Cortex of kidney (tissue), 1 donor: ENCODE results near the gene DGUOK.
"Not testable (repeated sequence)": the region's sequence is repeated elsewhere in the genome, so short reads cannot be mapped to it uniquely, and the experiment has no call there.

Experiments used
- DNase-seq: peaks from one replicate; lab custom pipeline; 2025; lab: John Stamatoyannopoulos, UW

Gene DGUOK

GRCh38 chr2:73926493-73927327, at the start of gene DGUOK:
Gene DGUOK (plus strand): TSS chr2:73926880. CDS start chr2:73926911, 31 bp downstream.
- DNase-seq: peak; percentile 53

GRCh38 chr2:73877071-73877802, 49.4 kb upstream of the DGUOK start:
- DNase-seq: no peak

GRCh38 chr2:73877984-73878383, 48.7 kb upstream of the DGUOK start:
- DNase-seq: not testable (repeated sequence)

DNA sequence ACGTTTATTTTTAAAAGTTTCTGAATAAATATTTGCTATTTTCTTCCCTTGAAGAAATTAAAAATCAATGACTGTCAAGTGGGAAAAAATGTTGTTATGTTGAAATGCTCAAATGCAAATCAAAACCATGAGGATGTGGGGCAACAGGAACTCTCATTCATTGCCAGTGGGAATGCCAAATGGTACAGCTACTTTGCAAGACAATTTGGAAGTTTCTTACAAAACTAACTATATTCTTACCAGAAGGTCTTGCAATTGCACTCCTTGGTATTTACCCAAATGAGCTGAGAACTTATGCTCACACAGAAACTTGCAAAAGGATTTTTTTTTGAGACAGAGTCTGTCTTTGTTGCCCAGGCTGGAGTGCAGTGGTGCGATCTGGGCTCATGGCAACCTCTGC, 41.3 kb upstream of the DGUOK start:
- DNase-seq: no peak

GRCh38 chr2:73886357-73886756, 40.3 kb upstream of the DGUOK start:
- DNase-seq: no peak

DNA sequence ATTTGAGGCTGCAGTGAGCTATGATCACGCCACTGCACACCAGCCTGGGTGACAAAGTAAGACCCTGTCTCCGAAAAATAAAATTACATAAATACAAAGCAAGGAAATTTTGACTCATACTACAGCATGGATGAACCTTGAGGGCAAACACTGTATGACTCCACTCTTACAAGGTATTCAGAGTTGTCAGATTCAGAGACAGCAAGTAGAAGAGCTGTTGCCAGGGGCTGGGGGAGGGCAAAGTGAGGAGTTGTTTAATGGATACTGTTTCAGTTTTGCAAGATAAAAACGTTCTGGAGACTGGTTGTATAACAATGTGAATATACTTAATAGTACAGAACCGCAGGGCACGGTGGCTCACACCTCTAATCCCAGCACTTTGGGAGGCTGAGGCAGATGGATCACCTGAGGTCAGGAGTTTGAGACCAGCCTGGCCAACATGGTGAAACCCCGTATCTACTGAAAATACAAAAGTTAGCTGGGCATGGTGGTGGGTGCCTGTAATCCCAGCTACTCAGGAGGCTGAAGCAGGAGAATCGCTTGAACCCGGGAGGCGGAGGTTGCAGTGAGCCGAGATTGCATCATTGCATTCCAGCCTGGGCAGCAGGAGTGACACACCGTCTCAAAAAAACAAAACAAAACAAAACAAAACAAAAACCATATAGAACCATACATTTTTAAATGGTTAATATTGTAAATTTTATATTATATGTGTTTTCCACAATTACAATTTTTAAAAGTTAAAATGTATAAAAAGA, 38.9 kb upstream of the DGUOK start:
- DNase-seq: not testable (repeated sequence)

- DNase-seq: no peak
Observed at GRCh38 chr2:73888388-73888787, 38.3 kb upstream of the DGUOK start.

GRCh38 chr2:73889206-73889605, 37.5 kb upstream of the DGUOK start:
- no peak for DNase-seq

DNA sequence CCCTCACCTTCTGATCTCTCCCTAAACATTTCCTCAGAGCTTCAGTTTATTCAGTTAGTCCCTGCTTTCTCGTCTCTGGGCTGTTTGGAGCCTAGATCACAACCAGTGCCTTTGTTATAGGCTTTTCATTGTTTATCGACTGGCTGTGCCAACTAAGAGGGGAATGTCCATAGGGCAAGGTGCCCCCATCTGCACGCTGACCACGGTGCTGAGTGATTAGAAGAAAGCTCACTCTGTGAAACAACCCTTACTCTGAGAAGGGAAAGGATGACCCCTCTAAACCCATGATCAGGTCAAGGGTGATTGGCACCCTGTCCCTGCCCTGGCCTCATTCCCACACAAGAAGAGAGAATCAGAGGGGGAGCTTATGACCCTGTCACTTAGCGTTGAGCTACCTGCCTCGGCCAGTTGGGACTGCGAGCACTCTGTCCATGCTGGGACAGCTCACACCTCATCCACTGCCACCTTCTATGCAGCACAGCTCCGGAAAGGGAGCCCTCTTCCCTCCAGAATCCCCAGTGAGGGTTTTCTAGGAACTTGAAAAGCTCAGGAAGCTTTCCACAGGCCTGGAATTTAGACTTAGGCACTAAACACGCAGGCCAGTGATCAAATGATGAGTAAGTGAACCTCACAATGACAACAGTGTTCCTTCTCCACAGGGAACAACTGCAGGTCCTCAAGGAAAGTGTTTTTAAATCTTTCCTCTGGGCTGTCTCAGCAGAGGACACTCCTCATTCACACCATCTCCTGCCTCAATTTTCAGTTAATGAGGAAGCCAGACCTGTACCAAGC, 36.2 kb upstream of the DGUOK start:
- no peak for DNase-seq

GRCh38 chr2:73891276-73891901, 35.3 kb upstream of the DGUOK start:
- no peak for DNase-seq

DNA sequence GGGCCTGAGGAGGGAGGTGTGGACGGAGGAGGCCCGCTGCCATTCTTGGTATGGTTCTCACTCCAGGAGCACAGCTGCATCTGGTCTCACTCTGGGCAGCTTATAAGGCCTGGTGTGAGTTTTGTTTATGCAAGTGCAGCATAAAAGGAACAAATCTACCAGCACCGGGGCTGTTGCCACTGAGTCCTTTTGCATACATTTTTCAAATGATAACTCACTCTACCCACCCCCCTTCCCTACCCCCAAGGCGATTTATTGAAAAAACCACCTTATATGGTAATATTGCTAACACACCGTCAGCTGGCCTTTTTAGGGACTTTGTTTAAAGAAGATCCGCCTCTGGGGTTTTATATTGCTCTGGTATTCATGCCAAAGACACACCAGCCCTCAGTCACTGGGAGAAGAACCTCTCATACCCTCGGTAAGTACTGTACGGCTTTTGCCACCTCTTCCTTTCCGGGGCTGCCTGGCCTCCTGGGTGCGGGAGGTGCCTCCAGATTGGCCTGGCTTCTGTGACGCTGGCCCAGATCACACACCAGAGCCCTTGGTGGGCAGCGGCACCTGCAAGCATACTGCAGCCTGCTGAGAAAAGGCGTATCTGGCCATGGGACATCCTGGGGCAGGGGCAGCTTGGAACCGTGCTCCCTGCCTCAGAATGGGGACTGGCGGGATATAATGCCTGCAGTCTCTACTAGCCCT, 33.9 kb upstream of the DGUOK start, which contains the start of gene ACTG2:
Gene ACTG2, plus strand, starts transcription at position 378 of the 699 bp plus-strand sequence. CDS start 8,304 bp downstream, outside the sequence.
- DNase-seq: no peak

DNA sequence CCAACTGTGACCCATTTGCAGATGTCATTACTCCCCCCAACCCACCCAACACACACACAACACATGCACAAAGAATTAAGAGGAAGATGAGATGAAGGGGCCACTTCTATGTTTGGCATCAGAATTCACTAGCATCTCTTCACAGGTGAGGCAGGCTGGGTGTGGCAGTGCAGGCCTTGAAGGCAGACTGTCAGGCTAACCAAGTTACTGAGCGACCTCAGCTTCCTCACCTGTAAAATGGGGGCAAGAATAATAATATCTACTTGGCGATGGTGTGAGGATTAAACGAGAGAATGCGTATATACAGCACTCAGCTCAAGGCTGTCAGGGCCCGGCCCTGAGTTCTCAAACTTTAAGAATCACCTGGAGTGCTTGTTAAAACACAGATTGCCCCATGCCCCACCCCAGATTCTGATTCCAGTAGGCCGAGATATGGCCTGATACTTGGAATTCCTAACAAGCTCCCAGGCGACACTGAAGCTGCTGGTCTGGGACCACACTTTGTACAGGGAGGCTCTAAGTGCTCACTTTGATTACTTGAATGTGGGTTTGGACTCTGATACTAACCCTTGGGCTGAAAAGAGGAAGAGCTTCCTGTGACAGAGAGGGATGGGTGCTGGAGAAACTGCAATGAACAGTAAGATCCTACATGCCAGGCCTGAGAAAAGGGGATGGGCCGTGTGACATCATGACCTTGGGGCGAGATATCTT, 32.8 kb upstream of the DGUOK start:
- DNase-seq: no peak

GRCh38 chr2:73894475-73894850, 32.2 kb upstream of the DGUOK start:
- DNase-seq: no peak

- DNase-seq: no peak
Observed at GRCh38 chr2:73894877-73895276, 31.8 kb upstream of the DGUOK start.

DNA sequence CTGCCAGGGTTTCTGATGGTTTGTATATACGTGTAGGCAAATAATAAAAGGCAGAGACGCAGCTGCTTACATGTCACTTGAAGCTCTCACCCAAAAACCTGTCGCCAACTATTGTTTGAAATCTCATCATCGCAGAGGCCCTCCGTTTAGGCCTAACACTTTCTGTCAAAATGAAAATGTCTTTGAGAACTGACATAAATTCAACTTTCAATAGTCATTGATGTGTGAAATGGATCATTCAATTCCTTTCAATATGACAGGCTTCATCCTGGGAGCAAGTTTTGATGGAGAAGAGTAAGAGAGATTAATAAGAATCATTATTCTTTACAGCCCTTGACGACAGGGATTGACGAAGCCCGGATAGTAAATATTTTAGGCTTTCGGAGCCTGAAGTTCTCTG, 31.2 kb upstream of the DGUOK start:
- no peak for DNase-seq

GRCh38 chr2:73896362-73897239, 30.1 kb upstream of the DGUOK start:
- DNase-seq: no peak

DNA sequence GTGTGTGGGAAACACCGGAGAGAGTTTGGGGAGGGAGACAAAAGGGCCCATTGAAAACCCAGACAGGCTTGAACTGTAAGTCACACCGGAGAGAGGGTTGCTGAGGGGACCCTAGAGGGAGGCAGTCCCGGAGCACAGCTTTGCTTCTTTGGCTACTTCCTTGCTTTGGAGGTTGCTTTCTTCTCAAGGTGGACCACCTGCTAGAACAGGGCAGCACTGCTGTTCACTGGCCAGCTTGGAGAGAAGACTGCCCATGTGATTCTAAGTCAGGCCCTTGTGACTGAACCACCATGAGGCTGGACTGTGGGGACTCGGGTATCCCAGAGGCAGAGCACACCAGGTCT, 29.5 kb upstream of the DGUOK start:
- no peak for DNase-seq

DNA sequence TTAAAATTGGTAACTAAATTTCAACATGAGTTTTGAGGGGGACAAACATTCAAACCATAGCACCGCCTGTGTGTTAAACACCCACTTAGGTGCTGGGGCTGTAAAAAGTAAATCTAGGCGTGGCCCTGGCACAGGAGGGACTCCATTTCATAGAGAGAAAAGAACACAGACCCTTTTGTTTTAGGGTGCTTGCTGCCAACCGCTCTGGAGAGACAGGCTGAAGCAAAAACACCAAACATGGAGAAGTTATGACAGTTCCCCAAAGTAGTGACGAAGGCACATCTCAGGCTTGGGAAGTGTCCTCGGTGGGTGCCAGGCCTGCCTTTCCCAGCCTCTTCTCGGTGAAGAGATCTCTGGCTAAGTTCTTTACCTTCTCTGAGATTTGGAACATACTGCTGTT, 28.7 kb upstream of the DGUOK start:
- DNase-seq: no peak

DNA sequence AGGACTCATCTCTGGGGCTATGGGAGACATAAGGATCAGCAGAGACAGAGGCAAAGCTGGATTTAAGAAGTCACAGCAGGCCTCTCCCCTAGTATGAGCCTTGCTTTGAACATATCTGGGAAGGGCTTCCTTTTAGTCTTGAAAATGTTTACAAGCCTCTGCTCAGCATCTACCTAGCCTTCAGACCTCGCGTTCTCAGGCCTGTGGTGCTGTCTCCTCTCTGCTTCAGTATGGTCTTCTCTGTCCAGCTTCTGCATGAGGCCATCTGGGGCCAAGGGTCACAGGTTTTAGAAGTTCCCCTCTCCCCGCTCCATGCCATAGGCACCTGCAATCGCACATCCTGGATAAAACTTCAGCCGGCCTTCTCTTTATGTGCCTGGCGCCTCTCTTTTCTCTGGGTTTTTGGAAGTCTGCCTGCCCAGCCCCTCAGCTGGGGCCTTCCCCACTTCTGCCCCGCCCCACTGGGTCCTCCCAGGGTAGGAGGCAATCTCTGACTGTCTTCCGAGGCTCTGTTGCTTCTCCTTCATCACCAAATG, 26.8 kb upstream of the DGUOK start:
- no peak for DNase-seq
